ENCODE results near the gene TANGO6.

DNA sequence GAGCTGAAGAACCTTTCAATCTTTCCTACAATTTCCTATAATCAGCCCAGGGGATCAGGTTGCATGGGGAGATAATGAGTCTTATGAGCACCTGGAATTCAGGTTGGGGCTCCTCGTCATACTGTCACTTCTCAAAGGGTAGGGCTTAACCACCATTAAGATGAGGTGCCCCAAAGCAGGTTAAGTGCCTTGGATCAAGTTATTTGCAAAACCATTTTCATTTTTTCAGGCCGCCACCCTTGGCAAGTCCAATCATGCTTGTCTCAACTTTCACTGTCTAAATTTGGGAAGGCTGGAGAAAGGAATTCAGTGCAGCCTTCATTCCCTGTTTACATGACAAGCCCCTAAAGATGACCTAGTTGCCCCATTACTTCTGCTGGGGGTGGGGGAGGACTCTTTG, 44.9 kb upstream of the TANGO6 start:
- TF ChIP-seq, protein P1, sequence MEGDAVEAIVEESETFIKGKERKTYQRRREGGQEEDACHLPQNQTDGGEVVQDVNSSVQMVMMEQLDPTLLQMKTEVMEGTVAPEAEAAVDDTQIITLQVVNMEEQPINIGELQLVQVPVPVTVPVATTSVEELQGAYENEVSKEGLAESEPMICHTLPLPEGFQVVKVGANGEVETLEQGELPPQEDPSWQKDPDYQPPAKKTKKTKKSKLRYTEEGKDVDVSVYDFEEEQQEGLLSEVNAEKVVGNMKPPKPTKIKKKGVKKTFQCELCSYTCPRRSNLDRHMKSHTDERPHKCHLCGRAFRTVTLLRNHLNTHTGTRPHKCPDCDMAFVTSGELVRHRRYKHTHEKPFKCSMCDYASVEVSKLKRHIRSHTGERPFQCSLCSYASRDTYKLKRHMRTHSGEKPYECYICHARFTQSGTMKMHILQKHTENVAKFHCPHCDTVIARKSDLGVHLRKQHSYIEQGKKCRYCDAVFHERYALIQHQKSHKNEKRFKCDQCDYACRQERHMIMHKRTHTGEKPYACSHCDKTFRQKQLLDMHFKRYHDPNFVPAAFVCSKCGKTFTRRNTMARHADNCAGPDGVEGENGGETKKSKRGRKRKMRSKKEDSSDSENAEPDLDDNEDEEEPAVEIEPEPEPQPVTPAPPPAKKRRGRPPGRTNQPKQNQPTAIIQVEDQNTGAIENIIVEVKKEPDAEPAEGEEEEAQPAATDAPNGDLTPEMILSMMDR (IDR thresholded peaks at IDR 0.05), result no peak
- TF ChIP-seq POLR2A (IDR thresholded peaks at IDR 0.05), result no peak
- no peak for TF ChIP-seq EP300 (IDR thresholded peaks at IDR 0.05)

All from tibial nerve (tissue), 4 donors.